GM20431 (cell line): ENCODE measurements around the gene ADGRB2.

Experiments
- in situ Hi-C: fragments of 300-500 bp; cut with MseI, MboI; formaldehyde crosslinking; loops from one replicate; pipeline ENCODE4 v1.15.0; 2020; ENCODE audit warnings: low sequenced_read_pairs; ENCODE audit not compliant: unreplicated experiment

The ADGRB2 gene

DNA sequence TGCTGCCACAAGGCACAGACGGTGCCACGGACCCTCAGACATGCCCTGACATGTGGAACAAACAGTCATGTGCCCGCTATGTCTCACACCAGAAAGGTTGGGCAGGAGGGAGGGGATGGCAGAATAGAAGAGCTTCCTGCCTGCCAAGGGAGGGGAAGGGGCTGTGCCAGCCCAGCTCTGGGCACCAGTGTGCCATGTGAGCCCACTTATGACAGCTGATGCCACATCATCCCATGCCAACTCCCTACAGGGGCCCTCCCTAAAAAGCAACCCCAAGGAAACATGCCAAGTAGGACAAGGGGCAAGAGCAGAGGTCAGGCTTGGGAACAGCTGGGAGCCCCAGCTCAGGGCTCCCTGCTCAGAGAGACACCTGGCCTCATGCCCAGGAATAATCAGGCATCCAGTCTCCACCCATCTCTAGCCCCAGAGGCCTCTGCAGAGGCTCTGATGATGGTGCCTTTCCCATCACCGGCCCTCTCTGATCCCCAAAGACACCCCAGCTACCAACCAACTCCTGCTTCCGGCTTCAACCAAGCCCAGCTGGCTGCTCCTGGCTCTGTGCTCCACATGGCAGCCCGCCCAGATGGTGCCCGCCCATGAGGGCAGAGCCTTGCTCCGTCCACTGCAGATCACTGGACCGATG, 10.3 kb downstream of the ADGRB2 start:
- in situ Hi-C loops: no loop called here

- in situ Hi-C loops: no loop called here
Measured at GRCh38 chr1:31752952-31753475, 11.1 kb downstream of the ADGRB2 start.

DNA sequence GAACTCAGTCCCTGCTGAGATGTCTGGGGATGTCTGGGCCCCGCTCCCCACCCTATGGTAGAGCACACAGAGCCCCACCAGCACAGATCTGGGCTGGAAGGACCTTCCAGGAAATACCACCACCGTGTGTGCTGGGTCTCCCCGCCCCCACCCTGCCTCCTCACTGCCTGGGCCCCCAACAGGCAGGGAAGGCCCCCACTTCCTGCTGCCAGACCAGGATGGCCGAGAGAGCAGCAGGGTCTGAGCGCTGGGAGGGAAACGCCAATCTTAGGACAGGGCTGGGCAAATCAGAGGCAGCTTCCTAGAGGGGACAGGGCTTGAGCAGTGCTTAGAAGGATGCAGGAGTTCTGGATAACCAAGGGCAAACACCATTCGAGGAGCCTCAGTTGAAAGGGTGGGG, 11.9 kb downstream of the ADGRB2 start:
- in situ Hi-C loops: no loop called here

DNA sequence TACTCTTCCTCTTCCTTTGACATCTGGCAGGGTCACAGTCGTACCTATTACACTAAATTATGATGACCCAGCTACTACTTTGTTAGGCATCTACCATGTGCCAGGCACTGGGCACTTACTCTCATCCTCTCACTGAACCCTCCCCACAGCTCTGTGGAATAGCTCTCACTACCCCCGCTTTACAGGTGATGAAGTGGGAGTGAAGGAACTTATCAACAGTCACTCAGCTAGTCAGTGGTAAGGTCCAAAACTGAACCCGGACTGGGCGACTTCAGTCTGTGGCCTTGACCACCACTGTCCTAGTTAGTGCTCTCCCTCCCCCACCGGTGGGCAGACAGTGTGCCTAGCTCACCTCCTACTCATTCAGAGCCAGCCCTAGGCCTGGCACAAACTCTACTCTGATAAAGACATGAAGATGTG, 12.3 kb downstream of the ADGRB2 start:
- in situ Hi-C loops: no loop called here

DNA sequence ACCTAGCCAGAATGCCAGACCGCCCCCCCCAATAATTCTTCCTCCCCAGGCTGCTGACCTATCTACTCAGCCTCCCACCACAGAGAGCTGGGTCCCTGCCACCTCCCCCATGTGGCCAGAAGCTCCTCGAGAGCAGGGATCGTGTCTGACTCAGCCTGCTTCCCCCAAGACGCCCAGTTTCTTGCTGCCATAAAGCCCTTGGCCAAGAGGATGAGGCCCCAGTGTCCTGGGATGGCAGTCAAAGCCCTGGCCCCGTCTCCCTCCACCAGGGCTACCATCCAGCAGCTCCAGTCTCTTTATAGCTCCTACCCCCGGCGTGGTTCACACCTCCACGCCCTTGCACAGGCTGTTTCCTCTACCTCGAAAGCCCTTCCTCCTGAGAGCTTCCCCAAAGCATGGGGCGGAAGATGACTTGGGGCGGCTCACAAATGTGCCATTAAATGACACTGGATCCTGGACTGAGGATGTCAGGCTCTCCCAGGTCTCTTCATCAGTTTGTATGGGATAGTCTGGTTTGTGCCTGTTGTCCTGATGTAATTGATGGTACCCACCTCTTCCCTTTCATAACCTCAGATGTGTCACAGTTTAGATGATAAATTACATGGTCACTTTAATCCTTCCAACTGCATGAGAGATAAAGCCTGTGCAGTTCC, 13.2 kb downstream of the ADGRB2 start:
- in situ Hi-C loops: no loop called here

GRCh38 chr1:31749785-31750735, 14.1 kb downstream of the ADGRB2 start:
- in situ Hi-C loops: no loop called here

DNA sequence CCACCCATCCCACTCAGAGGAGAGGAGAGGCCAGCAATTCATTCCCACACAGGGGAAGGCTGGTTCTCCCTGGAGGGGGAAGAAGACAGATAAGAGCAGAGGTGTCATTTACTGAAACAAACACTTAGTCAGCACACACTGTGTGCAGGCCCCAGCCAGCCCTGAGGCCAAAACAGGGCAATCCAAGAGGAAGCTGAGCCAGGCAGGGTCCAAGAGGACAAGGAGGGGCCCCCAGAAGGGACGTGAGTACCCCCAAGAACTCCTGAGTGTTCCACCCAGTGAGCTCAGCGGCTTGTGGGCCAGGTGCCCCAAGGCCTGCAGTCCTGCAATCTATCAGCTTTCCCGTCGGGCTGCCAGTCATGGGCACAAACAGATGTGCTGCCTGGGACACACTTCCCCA, 15.8 kb downstream of the ADGRB2 start:
- in situ Hi-C loops: no loop called here

GRCh38 chr1:31747304-31747703, 16.8 kb downstream of the ADGRB2 start:
- in situ Hi-C loops: no loop called here

- in situ Hi-C loops: no loop called here
Measured at GRCh38 chr1:31746687-31747086, 17.5 kb downstream of the ADGRB2 start.

DNA sequence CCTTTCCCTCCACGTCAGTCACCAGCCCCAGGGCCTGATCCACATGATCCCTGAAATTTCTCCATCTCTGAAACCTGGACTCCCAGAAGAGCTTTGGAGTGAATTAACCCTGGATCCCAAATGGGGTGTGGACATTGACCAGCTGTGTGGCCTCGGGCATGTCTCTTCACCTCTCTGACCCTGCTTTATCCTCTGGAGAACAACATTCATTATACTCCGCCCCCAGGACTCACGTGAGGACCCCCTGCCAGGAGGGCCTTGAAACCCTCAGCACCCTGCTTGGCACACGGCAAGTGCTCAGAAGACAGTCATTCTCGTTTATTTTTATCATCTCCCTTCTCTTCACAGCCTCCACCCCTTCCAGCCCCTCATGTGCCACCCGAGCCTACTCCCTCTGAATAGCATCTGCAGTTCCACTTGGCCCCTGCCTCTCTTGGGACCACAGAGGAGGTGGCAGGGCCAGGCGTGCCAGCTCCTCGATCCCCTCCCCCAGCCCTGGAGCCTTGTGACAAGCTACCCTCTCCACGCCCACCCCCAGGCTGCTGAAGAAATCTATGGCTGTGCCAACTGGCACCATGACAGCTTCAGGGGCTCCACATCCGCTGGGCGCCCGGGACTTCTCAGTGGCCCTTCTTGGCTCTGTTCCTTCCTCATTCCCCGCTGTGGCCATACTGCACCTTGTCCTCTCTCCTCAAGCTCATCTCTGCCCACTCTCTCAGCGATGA, 18.0 kb downstream of the ADGRB2 start:
- in situ Hi-C loops: no loop called here

DNA sequence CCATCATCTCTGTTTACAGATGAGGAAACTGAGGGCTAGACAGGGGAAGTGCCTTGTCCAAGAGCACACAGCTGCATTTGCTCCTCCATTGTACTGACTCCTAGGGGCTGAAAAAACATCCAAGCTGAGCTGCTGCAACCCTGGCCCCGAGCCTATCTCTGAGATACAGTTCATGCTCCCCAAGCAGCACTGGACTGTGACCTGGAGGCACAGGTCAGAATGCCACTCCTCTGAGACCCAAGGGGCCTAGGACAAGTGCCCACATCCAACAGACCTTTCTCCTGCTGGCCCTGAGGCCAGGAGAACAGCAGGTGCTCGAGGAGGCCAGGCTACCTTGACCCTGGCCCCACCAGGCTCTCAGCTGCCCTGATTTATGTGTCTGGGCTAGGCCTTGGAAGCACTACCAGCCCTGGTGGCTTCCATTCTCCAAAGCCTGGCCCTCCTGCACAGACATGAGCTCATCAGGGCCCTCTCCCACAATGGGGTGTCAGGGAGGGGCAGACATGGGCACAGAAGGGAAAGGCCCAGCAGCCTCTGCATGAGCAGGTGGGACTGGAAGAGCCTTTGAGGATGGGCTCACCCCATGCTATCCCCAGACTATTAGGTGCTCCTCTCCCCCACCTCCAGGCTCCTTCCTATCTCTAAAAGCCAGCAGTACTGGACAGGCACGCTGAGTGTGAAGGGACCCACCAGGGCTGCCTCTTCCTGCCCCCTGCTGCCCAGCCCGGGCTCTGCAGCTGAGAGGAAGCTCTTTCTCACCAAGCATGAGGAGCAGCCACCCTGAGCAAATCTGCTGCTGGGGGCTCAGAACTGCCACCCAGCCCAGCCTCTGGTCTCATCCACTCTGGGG, 18.8 kb downstream of the ADGRB2 start:
- in situ Hi-C loops: no loop called here

- in situ Hi-C loops: no loop called here
Measured at GRCh38 chr1:31744165-31744888, 19.8 kb downstream of the ADGRB2 start.

DNA sequence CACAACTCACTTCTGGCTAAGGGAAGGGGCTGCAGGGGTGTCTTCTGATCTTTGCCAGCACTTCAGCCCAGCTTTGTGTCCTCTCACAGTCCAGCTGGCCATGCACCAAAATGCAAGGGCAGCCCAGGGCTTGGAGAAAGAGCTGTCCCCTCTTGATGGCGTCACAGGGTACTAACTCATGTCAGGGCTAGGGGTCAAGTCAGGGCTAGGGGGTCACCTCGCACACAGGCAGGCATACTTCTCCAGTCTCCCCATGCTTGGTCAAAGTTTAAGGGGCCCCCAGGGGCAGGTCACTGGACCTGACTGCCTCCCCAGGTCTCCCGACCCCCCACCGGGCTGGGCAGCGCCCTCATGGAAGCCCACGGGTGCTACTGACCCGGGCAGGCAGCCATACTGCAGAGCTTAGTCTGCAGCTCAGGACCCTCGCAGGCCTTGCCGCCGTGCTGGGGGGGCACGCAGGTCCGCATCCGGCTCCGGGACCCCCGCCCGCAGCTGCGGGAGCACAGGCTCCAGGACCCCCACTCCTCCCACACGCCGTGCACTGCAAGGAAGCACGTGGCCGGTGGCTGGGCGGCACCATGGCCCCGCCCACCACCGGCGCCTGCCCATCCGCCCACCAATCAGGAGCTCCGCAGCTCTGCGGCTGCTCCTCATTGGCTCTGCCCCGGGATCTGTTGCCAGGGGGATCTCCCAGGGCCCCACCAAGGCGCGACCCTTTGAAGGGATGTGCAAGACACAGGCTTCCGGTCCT, 21.5 kb downstream of the ADGRB2 start:
- in situ Hi-C loops: no loop called here

DNA sequence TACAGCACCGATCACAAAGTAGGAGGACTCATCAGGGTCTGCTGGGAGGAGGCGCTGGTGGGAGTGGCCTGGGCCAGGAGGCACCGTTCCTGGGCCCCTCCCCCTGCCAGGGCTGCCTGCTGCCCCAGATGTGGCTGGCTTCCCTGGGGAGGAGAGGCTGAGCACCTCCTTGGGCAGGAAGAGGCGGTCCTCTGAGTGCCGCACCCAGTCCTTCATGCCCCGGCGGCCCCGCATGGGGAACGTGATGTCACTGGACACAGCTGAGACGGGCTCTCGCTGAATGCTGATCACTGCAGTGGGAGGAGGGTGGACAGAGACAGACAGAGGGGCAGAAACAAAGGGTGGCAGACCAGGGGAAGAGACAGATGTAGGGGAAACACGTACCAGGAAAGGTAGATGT, 24.8 kb downstream of the ADGRB2 start:
- in situ Hi-C loops: no loop called here

GRCh38 chr1:31736675-31737074, 27.5 kb downstream of the ADGRB2 start:
- in situ Hi-C loops: no loop called here

DNA sequence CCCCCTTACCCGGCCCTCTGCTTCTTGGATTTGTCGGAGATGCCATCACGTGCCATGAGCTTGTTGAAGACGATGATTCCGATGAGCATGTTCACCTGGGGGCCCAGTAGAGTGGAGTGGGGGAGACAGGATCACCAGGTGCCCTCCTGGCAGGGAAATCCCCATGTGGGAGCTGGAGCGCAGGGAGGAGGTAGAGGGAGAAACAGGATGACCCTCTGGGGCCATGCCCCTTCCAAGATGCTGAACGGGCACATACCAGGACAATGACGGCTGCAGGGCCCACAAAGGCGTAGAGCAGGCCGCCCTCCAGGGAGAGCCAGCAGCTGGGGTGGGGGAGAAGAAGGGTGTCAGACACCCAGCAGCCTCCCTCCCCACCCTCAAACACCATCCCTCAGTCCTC, 28.6 kb downstream of the ADGRB2 start:
- in situ Hi-C loops: no loop called here

- in situ Hi-C loops: no loop called here
Measured at GRCh38 chr1:31734582-31735107, 29.5 kb downstream of the ADGRB2 start.
